Transverse colon (tissue), 4 donors: ENCODE data around the gene MYO5B. TPM values are rescaled to one million over a fixed set of nuclear protein-coding genes. Genes with fewer than 3 reads are reported as not detected.

Experiments
- DNase-seq: peaks from one replicate; pipeline ENCODE4 v3.0.0-alpha.2; 2019
- H3K27ac ChIP-seq, 4 donors: fragments of 200-600 bp; sonication (generic); 2 replicates each; pipeline ENCODE4 v1.5.1; 2016 to 2018; ENCODE audit warnings: inconsistent platforms in 4 of 4
- H3K27me3 ChIP-seq: fragments of 200-600 bp; sonication (generic); 2 replicates; pipeline ENCODE4 v1.5.1; 2017; ENCODE audit warnings: inconsistent platforms
- H3K36me3 ChIP-seq, 4 donors: fragments of 200-600 bp; sonication (generic); 2 replicates each; pipeline ENCODE4 v1.5.1; 2017 to 2019; ENCODE audit warnings: inconsistent platforms in 4 of 4
- H3K4me1 ChIP-seq, 4 donors: fragments of 200-600 bp; sonication (generic); 2 replicates each; pipeline ENCODE4 v1.5.1; 2017 to 2020; ENCODE audit warnings: inconsistent platforms in 4 of 4
- H3K4me3 ChIP-seq, 4 donors: fragments of 200-600 bp; sonication (generic); 1 replicate in 1 of 4; 2 replicates in 3 of 4; pipeline versions ENCODE4 v1.5.1 to v1.6.1; 2017 to 2019; ENCODE audit warnings: inconsistent platforms in 4 of 4
- H3K9me3 ChIP-seq, 2 donors: fragments of 200-600 bp; sonication (generic); 2 replicates each; pipeline ENCODE4 v1.5.1; 2017 to 2019; ENCODE audit warnings: inconsistent platforms in 2 of 2
- CTCF ChIP-seq, 5 experiments: fragments of 200-600 bp in 3 of 5; fragments of 450-650 bp in 2 of 5; sonication (generic) in 3 of 5; IDR thresholded peaks; 1 replicate in 2 of 5; 2 replicates in 3 of 5; pipeline ENCODE4 v1.5.1; 2016 to 2017; ENCODE audit warnings: antibody characterized with exemption in 5 of 5, inconsistent platforms in 3 of 5, mild to moderate bottlenecking in 2 of 5, moderate library complexity in 1 of 5
- EP300 ChIP-seq: sonication (generic); formaldehyde crosslinking; IDR thresholded peaks from one replicate; pipeline ENCODE4 v1.6.1; 2017; ENCODE audit warnings: antibody characterized with exemption, low read depth
- POLR2A ChIP-seq: fragments of 450-650 bp; IDR thresholded peaks from one replicate; pipeline ENCODE4 v1.6.1; 2016; ENCODE audit warnings: antibody characterized with exemption, mild to moderate bottlenecking, moderate library complexity
- POLR2AphosphoS5 ChIP-seq, 3 donors: sonication (generic); formaldehyde crosslinking; IDR thresholded peaks; one replicate each; pipeline ENCODE4 v1.6.1; 2016; ENCODE audit warnings: antibody characterized with exemption in 3 of 3
- whole genome bisulfite sequencing, 2 donors: methylation state at CpG; one replicate each; pipeline ENCODE4 v1.1.5; 2018; ENCODE audit warnings: low coverage in 1 of 2; 5-methylcytosine and 5-hydroxymethylcytosine counted together
- in situ Hi-C, 4 donors: fragments of 200-750 bp; cut with MboI; loops; one replicate each; pipeline versions ENCODE4 v1.15.0 to v1.15.1; 2017; ENCODE audit warnings: low sequenced_read_pairs in 3 of 4, low pct_ligation_motif_present in 1 of 4, low pct_unique_long_range_greater_than_20kb in 1 of 4
- intact Hi-C: fragments of 100-400 bp; cut with DNase I; formaldehyde crosslinking; loops from one replicate; pipeline ENCODE4 v1.15.1; 2023; ENCODE audit warnings: low total_unique reads
- total RNA-seq, 4 donors: library from RNA; depleted of rRNA; stranded (reverse); fragments of >200 nt; gene quantifications; one replicate each; pipeline ENCODE4 v1.1.0, GENCODE V29; 2016

The MYO5B gene
- total RNA-seq, 4 donors from 2014 or later = 96.7 to 144 (median 114) TPM

GRCh38 chr18:50179465-50179864 lies 15.5 kb downstream of the MYO5B start:
- WGBS, 2 donors = 63 to 87% methylated on average over 2 of the region's 2 CpGs
- no peak for TF ChIP-seq POLR2AphosphoS5 (IDR thresholded peaks at IDR 0.05)
- no peak for TF ChIP-seq POLR2A
- TF ChIP-seq EP300 = no peak
- TF ChIP-seq CTCF (IDR thresholded peaks at IDR 0.05) = no peak
- Histone ChIP-seq H3K4me3 (no peak overlapping the region), H3K27me3 (no peaks in the 10 kb centered on the region), H3K36me3 (no peaks in the 10 kb centered on the region), H3K27ac (no peak overlapping the region), H3K4me1 (peaks cover 0 to 10% (median 3%) of the 10 kb centered on the region in 4 donors), H3K9me3 (no peaks in the 10 kb centered on the region)
- intact Hi-C loops = no loop called here
- in situ Hi-C loops = no loop called here
- DNase-seq = no peak

- no peaks in the 10 kb centered on the region for H3K27me3 ChIP-seq
- DNase-seq = peak; percentile 44
- H3K36me3 ChIP-seq = no peaks in the 10 kb centered on the region
- H3K27ac ChIP-seq = peak overlapping the region in 2 of 4 donors; percentile 17 to 63
- H3K4me1 ChIP-seq = peaks cover 0 to 6% (median 3%) of the 10 kb centered on the region in 4 donors
- no peaks in the 10 kb centered on the region for H3K9me3 ChIP-seq
- in situ Hi-C loops = no loop called here
- TF ChIP-seq CTCF (IDR thresholded peaks at IDR 0.05) (no peak), POLR2A (no peak), POLR2AphosphoS5 (IDR thresholded peaks at IDR 0.05) (no peak), EP300 (no peak)
- intact Hi-C loops = no loop called here
- no peak overlapping the region for H3K4me3 ChIP-seq
- 13% methylated on average over 3 of the region's 3 CpGs for WGBS, 2 donors
Observed at GRCh38 chr18:50177294-50177992, 17.5 kb downstream of the MYO5B start.

- intact Hi-C loops = no loop called here
- in situ Hi-C loops = no loop called here
- Histone ChIP-seq H3K4me3 (no peak overlapping the region), H3K36me3 (no peaks in the 10 kb centered on the region), H3K27me3 (no peaks in the 10 kb centered on the region), H3K4me1 (peaks cover 0 to 6% (median 3%) of the 10 kb centered on the region in 4 donors), H3K9me3 (no peaks in the 10 kb centered on the region), H3K27ac (no peak overlapping the region)
- TF ChIP-seq POLR2A (no peak), POLR2AphosphoS5 (IDR thresholded peaks at IDR 0.05) (no peak), EP300 (no peak), CTCF (IDR thresholded peaks at IDR 0.05) (no peak)
- DNase-seq = no peak
- WGBS, 2 donors = 83 to 90% methylated on average over 3 of the region's 3 CpGs
Observed at GRCh38 chr18:50172367-50172766, 22.6 kb downstream of the MYO5B start.

GRCh38 chr18:50171406-50171805 lies 23.5 kb downstream of the MYO5B start:
- Histone ChIP-seq H3K27ac (no peak overlapping the region), H3K27me3 (no peaks in the 10 kb centered on the region), H3K4me1 (peaks cover 0 to 5% (median 0%) of the 10 kb centered on the region in 4 donors), H3K9me3 (no peaks in the 10 kb centered on the region), H3K4me3 (no peak overlapping the region), H3K36me3 (no peaks in the 10 kb centered on the region)
- WGBS, 2 donors = no CpG with 5 or more reads among the region's 2 CpGs
- no peak for DNase-seq
- intact Hi-C loops = no loop called here
- no peak for TF ChIP-seq CTCF (IDR thresholded peaks at IDR 0.05)
- TF ChIP-seq EP300 = no peak
- no peak for TF ChIP-seq POLR2AphosphoS5 (IDR thresholded peaks at IDR 0.05)
- no peak for TF ChIP-seq POLR2A
- in situ Hi-C loops = no loop called here
